22Rv1 (cell line): ENCODE data around the gene LIMK1.

ENCODE experiments used
- ZFX ChIP-seq: fragments of 450-650 bp; IDR thresholded peaks from 2 replicates; pipeline ENCODE4 v1.6.1; 2017; ENCODE audit warnings: antibody characterized with exemption, borderline replicate concordance
- TF ChIP-seq, protein P1 (sequence below): fragments of 450-650 bp; IDR thresholded peaks from 2 replicates; pipeline ENCODE4 v1.5.1; 2017; ENCODE audit warnings: mild to moderate bottlenecking

DNA sequence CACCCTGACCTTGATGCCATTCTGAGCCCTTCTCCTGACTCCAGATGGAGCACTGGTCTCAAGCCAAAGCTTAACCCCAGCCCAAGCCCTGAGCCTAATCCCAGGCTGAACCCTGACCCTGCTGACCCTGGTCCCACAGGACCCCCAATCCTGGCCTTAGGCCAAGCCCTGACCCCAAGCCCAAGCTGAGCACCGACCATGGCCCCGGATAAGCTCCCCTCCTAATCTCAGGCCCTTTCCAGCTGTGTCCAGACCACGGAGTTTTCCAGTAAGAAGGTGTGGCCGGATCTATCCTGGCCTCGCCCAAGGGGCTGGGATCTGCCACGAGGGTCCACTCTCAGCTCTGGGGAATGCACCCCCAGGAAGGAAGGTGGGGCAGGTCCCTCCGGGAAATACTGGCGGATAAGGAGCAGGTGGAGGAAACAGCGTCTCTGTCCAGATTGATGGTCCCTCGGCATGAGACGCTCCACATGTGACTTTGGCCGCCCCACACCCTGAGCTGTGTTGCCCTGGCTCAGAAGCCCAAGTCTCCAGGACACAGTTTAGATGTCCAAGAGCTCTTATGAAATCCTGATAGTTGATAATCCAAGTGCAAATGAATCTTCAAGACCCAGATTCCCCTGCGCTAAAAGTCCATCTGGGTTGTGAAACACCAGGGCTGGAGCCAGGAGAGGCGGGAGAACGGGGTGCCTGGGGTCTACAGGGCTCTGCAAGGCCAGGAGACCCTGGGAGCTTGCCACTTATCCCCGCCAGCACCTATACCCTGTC lies 45.2 kb upstream of the LIMK1 start:
- TF ChIP-seq, protein P1, sequence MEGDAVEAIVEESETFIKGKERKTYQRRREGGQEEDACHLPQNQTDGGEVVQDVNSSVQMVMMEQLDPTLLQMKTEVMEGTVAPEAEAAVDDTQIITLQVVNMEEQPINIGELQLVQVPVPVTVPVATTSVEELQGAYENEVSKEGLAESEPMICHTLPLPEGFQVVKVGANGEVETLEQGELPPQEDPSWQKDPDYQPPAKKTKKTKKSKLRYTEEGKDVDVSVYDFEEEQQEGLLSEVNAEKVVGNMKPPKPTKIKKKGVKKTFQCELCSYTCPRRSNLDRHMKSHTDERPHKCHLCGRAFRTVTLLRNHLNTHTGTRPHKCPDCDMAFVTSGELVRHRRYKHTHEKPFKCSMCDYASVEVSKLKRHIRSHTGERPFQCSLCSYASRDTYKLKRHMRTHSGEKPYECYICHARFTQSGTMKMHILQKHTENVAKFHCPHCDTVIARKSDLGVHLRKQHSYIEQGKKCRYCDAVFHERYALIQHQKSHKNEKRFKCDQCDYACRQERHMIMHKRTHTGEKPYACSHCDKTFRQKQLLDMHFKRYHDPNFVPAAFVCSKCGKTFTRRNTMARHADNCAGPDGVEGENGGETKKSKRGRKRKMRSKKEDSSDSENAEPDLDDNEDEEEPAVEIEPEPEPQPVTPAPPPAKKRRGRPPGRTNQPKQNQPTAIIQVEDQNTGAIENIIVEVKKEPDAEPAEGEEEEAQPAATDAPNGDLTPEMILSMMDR = no peak
- TF ChIP-seq ZFX = no peak
